HG03354 (cell line): Measurements from ENCODE around the gene GLMN.
A peak's percentile ranks its signal among the peaks of the same experiment; 100 is the strongest.

Source experiments
- ATAC-seq: cut with Tn5 transposase; IDR thresholded peaks from one replicate; pipeline ENCODE4 v1.9.1; 2021; ENCODE audit warnings: mild to moderate bottlenecking; ENCODE audit not compliant: unreplicated experiment, poor library complexity, severe bottlenecking

GLMN gene

GRCh38 chr1:92298573-92299476 lies at the start of gene GLMN, which contains the start of gene RPAP2:
GLMN (minus strand) TSS chr1:92298987; CDS start chr1:92297999, 988 bp downstream.
RPAP2 (plus strand) TSS chr1:92299059; CDS start chr1:92299074, 15 bp downstream.
- peak; percentile 98 for ATAC-seq

DNA sequence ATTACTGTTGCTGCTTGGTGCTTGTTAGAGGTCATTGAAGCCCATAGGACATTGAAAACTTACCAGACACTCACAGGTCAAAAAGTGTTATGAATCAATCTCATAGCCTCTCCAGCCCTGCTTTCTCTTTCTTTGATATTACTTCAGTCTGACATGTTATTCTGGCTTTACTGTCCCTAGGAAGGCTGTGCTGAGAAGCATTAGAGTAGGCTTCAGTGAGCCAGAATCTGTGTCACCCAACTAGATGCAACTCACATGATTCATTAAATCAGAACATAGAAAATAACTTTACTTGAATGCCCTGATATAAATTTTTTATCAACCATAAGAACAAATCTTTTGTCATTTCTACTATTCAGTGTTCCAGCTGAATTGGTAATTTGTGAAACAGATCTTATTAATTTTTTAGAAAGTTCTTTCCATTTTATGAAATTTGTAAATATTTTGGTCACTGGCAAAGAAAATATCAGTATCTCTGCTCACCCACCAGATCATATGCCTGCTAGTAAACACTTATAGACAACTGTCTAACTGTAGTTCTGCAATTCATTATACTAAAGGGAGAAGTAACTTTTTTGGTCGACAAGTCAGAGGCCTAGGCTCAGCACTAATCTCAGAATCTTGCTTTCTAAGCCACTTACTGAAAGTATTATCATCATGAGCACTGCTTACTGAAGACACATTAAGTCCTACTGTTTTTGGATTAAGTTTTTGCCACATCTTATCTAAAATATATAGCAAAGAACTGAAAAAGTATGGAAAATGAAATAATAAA lies 48.3 kb upstream of the GLMN start:
- ATAC-seq: no peak

GRCh38 chr1:92343061-92343460 lies 44.3 kb upstream of the GLMN start:
- ATAC-seq: no peak

- ATAC-seq: no peak
Measured at GRCh38 chr1:92342401-92342800, 43.6 kb upstream of the GLMN start.

DNA sequence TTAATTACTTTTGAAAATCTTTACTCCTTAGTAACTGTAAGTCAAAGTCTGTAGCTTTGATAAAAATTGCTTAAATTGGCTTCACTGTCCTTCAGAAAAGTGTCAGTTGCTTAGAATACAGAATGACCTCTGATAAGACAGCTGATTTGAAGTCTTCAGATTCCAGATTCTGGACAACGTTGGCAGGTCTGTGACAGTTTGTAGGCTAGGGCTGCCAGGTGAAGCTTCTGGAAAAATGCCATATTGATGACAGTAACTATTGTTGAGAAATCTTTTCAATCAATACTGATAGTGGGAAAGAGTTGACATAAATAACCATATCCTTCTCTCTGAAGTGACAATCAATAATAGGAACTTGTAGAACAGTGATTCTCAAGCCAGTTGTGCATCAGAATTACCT lies 41.4 kb upstream of the GLMN start:
- ATAC-seq: no peak

DNA sequence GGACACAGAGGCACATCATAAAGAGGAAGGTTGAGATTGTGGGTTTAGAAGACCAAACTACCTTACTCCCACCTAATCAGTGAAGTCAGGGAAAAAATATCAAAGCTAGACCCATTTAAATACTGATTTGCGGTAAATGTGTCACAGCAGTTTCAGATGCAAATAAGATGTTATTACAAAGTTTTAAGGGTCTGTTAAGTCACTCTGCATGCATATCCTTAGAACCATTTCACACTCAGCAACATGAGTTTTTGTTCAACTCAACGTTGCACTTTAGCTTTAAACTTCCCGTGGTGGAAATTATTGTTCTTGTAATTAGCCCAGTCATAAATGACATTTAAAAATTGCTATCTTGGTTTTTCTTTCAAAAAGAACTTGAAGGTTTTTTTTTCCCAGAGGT lies 34.9 kb upstream of the GLMN start:
- no peak for ATAC-seq

- ATAC-seq: no peak
Measured at GRCh38 chr1:92329347-92330129, 30.8 kb upstream of the GLMN start.

GRCh38 chr1:92327794-92328193 lies 29.0 kb upstream of the GLMN start:
- no peak for ATAC-seq

GRCh38 chr1:92326681-92327080 lies 27.9 kb upstream of the GLMN start:
- no peak for ATAC-seq

DNA sequence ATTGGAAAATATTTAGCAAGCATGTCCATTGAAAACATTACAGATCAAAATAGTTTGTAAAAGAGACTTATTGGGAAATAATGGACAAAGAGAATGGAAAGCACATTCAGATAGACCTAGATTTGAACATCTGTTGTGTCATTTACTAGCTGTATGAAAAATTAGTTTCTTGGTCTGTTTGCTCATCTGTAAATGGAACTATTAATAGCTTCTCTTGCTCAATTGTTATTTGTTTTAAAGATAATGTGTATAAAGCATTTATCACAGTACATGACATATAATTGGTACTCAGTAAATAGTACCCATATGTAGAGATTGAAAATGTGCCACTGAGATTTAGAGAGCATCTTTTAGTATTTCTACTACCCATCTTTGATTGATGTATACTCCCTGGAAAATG lies 26.0 kb upstream of the GLMN start:
- no peak for ATAC-seq

- no peak for ATAC-seq
Measured at GRCh38 chr1:92323473-92324453, 25.0 kb upstream of the GLMN start.

- ATAC-seq: no peak
Measured at GRCh38 chr1:92317836-92318493, 19.2 kb upstream of the GLMN start.

DNA sequence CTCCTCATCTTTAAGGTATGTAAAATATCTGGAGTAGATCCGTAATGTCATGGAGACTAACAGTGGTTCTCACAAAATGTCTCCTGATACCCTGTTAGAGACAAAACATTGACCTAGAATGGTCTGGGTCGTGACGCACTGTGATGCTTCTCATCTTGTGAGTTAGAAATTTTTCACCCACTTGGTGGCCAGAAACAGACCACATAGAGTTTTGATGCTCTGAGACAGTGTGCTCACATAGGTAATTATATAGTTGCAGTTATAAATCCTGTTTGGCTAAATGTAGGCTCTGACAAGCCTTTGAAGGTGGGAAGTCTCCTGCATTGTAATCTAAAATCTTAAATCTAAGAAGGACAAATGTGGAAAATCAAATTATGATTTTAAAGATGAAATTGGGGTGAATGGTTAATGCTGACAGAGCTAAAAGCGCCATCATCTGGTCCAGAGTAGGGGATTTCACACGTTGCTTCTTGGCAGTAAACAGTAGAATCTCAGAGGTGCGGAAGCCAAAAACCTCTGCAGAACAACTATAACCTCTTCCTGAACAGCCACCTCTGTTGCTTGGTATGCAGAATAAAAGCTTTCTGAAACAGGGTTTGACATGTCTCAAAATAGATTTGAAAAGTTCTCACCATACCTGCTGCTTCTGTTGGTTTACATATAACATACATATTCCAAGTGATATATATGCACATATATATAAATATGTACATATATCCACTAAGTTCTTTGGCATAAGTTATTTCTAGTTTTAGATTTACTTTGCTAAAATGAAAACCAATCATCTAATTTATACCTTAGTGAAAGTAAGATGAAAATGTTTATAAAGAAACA lies 17.2 kb upstream of the GLMN start:
- no peak for ATAC-seq

- no peak for ATAC-seq
Measured at GRCh38 chr1:92314024-92314423, 15.2 kb upstream of the GLMN start.

GRCh38 chr1:92310185-92310597 lies 11.4 kb upstream of the GLMN start:
- ATAC-seq: no peak

- ATAC-seq: no peak
Measured at GRCh38 chr1:92307980-92308379, 9.2 kb upstream of the GLMN start.

DNA sequence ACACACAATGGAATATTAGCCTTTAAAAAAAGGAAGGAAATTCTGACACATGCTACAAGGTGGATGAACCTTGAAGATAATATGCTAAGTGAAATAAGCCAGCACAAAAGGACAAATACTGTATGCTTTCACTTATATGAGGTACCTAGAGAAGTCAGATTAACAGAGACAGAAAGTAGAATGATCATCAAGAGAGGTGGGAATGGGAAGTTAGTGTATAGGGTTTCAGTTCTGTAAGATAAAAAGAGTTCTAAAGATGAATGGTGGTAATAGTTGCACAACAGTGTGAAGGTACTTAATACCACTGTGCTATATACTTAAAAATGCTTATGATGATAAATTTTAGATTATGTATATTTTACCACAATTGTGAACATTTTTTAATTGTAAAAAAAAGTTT lies 7.2 kb upstream of the GLMN start:
- no peak for ATAC-seq

DNA sequence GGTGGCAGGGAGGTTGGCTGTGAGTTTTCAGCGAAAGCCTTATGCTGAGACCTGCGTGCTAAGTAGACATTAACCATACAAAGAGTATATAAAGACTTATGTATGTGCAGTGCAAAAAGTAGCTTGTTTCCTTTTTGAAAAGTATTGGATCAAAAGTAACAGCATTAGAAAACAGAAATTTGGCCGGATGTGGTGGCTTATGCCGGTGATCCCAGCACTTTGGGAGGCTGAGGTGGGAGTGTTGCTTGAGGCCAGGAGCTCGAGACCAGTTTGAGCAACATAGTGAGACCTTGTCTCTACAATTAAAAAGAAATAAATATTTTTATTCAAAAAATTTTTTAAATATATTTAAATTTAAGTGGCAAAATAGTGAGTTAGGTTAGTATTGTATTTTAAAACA lies 2.2 kb upstream of the GLMN start:
- ATAC-seq: no peak
